Muscle layer of colon (tissue), 2 donors: ENCODE results near the gene DHRSX.

ENCODE experiments used
- H3K27ac ChIP-seq: one replicate; pipeline ENCODE4 v1.7.0; 2013; ENCODE audit warnings: low read depth, mild to moderate bottlenecking, low read length, moderate library complexity
- H3K27me3 ChIP-seq, 2 donors: one replicate each; pipeline ENCODE4 v1.7.0; 2013; ENCODE audit warnings: low read length in 2 of 2, mild to moderate bottlenecking in 2 of 2; ENCODE audit not compliant: insufficient read depth in 2 of 2, control insufficient read depth in 1 of 2
- H3K36me3 ChIP-seq: one replicate; pipeline ENCODE4 v1.7.0; 2013; ENCODE audit warnings: mild to moderate bottlenecking, low read length; ENCODE audit not compliant: insufficient read depth
- H3K4me1 ChIP-seq: one replicate; pipeline ENCODE4 v1.7.0; 2013; ENCODE audit warnings: mild to moderate bottlenecking, low read length; ENCODE audit not compliant: insufficient read depth
- H3K4me3 ChIP-seq, 2 donors: one replicate each; pipeline ENCODE4 v1.7.0; 2013; ENCODE audit warnings: low read length in 2 of 2, low read depth in 1 of 2, mild to moderate bottlenecking in 1 of 2, moderate library complexity in 1 of 2
- H3K9ac ChIP-seq: one replicate; pipeline ENCODE4 v1.7.0; 2013; ENCODE audit warnings: low read length
- H3K9me3 ChIP-seq: one replicate; pipeline ENCODE4 v1.7.0; 2013; ENCODE audit warnings: mild to moderate bottlenecking, low read length
- donor health status: abdominal sarcoma.
- donor health status: Adenocarcinoma of cecum.

The DHRSX gene

DNA sequence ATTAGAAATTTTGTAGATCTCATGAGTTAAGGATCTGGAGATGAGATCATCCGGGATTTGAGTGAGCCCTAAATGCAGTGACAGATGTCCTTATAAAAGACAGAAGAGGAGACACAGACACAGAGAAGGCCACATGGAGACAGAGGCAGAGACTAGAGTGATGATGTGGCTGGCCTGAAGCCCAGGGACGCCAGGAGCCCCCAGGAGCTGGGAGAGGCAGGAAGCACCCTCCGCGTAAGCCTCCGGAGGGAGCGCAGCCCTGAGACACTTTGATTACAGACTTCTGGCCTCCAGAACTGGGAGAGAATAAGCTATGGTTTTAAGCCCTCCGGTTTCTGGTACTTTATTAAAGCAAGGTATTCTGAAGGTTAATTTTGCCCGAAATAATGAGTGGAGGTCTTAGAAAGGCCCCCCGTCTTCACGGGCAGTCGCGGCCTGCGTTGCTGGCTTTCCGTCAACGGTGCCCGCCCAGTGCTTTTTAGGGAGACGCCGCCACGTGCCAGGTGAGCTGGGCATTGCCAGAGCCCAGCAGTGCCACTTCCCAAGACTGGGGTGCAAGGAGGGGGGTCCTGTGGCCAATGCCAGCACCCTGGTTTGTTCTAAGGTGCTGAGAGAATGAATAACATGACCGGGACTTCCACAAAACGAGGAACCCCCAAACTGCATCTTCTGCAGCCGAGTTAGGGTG is 8.1 kb downstream of the DHRSX start:
- H3K4me1 ChIP-seq: peaks cover 8% of the 10 kb centered on the region
- no peaks in the 10 kb centered on the region for H3K27me3 ChIP-seq
- no peak overlapping the region for H3K4me3 ChIP-seq
- no peaks in the 10 kb centered on the region for H3K9me3 ChIP-seq
- H3K27ac ChIP-seq: no peak overlapping the region
- peaks cover 22% of the 10 kb centered on the region for H3K36me3 ChIP-seq
- no peak overlapping the region for H3K9ac ChIP-seq

DNA sequence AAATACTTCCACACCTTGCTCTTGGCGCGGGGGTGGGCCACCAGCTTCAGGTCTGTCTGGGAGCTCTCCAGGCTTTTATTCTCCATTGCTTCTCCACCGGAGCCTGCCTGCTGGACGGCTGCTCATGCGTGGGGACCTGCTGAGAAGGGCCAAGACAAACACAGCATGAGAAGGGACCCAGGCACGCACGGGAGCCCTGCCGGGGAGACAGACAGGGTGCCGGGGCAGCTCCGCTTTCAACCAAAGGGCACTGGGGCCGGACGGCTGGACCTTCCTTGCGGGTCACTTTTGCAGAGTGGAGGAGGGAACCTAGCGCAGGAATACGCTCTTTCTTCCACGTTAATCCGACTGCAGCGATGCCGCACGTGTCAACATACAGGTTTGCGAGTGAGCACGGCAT is 10.1 kb downstream of the DHRSX start:
- Histone ChIP-seq H3K27me3 (no peaks in the 10 kb centered on the region), H3K9me3 (no peaks in the 10 kb centered on the region), H3K4me3 (no peak overlapping the region), H3K9ac (no peak overlapping the region), H3K4me1 (no peaks in the 10 kb centered on the region), H3K27ac (no peak overlapping the region), H3K36me3 (peaks cover 37% of the 10 kb centered on the region)

DNA sequence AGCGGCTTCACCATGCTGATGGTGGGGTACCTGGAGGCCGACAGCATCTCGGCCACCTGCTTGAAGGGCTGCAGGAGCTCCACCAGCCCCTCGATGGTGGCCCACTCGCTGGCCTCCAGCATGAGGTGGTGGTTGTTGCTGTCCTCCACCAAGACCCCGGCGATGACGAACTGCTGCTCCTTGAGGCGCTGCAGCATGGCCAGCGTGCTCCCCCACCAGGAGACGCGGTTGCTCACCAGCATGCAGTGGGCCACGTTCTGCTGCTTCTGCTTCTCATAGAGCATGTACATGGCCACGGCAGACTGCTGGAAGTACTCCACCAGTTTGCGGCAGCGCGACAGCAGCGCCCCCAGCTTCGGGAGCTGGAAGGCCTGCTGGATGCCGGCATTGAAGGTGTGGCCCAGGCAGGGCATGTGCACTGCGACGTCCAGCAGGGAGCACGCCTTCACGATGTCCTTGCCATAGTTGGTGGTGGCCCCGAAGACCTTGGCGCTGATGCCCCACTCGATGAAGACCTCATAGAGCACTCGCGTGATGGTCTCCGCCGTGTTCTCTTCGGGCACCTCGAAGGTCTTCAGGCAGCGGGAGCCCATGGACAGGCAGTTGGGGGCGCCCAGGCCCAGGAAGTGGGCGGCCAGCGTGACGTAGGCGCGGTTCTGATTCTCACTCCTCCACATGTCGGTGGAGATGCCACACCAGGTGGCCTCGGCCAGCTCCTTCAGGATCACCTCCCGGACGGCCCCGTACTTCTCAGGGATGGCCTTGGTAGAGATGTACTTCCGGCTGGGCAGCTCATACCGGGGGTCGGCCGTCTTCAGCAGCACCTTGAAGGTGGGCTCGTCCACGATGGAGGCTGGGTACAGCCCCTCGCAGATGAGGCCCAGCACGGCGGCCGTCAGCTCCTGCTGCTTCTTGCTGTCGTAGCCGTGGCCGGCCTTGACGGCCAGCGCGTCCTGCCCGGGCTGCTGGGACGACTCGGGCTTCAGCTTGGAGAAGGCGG is 11.0 kb downstream of the DHRSX start:
- Histone ChIP-seq H3K27me3 (no peaks in the 10 kb centered on the region), H3K4me3 (no peak overlapping the region), H3K9me3 (no peaks in the 10 kb centered on the region), H3K36me3 (peaks cover 37% of the 10 kb centered on the region), H3K27ac (no peak overlapping the region), H3K9ac (no peak overlapping the region), H3K4me1 (no peaks in the 10 kb centered on the region)

GRCh38 chrX:2488621-2489285 is 12.0 kb downstream of the DHRSX start:
- Histone ChIP-seq H3K36me3 (peaks cover 37% of the 10 kb centered on the region), H3K27ac (no peak overlapping the region), H3K27me3 (no peaks in the 10 kb centered on the region), H3K4me1 (no peaks in the 10 kb centered on the region), H3K9me3 (no peaks in the 10 kb centered on the region), H3K9ac (no peak overlapping the region), H3K4me3 (no peak overlapping the region)

DNA sequence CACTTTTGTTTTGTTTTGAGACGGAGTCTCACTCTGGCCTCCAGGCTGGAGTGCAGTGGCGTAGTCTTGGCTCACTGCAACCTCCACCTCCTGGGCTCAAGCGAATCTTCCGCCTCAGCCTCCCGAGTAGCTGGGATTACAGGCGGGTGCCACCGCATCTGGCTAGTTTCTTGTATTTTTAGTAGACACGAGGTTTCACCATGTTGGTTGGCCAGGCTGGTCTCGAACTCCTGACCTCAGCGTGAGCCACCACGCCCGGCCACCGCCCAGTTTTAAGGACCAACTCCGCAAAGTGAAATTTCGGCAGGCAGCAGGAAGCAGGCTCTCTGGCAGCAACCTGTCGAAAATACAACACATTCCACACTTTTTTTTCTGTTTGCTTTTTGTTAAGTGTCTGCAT is 13.4 kb downstream of the DHRSX start:
- Histone ChIP-seq H3K4me3 (no peak overlapping the region), H3K36me3 (peaks cover 37% of the 10 kb centered on the region), H3K9me3 (no peaks in the 10 kb centered on the region), H3K4me1 (no peaks in the 10 kb centered on the region), H3K27me3 (no peaks in the 10 kb centered on the region), H3K9ac (no peak overlapping the region), H3K27ac (no peak overlapping the region)

DNA sequence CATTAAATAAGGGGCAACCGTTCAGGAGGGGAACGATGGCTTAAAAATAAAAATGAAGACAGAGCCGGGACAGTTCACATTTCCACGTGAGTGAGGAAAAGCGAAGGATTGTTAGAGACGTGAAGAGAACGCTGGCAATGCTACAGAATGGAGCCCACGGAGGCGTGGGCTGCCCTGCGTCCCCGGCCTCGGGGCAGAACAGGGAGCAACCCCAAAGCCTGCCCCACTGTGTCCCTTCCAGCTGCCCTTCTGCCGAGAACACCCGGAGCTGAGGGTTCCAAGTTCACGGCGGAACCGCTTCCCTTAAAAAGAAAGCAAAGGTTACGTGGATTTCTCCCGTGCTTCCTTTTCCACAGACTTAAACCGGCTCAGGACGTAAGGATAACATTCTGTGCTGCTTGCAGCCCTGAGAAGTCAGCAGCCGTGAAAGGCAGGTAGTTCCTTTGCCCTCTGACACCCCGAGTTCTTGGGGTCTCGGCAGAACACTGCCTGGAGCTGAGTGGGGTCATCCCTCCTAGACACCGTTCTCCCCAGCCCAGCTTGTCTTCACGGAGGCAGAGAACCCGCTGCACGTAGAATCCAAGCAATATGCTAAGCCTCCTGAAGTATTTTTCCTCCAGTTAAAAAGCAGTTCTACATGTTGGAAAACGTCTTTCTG is 14.2 kb downstream of the DHRSX start:
- H3K27ac ChIP-seq: no peak overlapping the region
- no peak overlapping the region for H3K4me3 ChIP-seq
- no peaks in the 10 kb centered on the region for H3K27me3 ChIP-seq
- no peak overlapping the region for H3K9ac ChIP-seq
- no peaks in the 10 kb centered on the region for H3K4me1 ChIP-seq
- no peaks in the 10 kb centered on the region for H3K9me3 ChIP-seq
- peaks cover 37% of the 10 kb centered on the region for H3K36me3 ChIP-seq

GRCh38 chrX:2485789-2486345 is 14.9 kb downstream of the DHRSX start:
- Histone ChIP-seq H3K4me3 (no peak overlapping the region), H3K27ac (no peak overlapping the region), H3K36me3 (peaks cover 37% of the 10 kb centered on the region), H3K9me3 (no peaks in the 10 kb centered on the region), H3K4me1 (no peaks in the 10 kb centered on the region), H3K9ac (no peak overlapping the region), H3K27me3 (no peaks in the 10 kb centered on the region)

DNA sequence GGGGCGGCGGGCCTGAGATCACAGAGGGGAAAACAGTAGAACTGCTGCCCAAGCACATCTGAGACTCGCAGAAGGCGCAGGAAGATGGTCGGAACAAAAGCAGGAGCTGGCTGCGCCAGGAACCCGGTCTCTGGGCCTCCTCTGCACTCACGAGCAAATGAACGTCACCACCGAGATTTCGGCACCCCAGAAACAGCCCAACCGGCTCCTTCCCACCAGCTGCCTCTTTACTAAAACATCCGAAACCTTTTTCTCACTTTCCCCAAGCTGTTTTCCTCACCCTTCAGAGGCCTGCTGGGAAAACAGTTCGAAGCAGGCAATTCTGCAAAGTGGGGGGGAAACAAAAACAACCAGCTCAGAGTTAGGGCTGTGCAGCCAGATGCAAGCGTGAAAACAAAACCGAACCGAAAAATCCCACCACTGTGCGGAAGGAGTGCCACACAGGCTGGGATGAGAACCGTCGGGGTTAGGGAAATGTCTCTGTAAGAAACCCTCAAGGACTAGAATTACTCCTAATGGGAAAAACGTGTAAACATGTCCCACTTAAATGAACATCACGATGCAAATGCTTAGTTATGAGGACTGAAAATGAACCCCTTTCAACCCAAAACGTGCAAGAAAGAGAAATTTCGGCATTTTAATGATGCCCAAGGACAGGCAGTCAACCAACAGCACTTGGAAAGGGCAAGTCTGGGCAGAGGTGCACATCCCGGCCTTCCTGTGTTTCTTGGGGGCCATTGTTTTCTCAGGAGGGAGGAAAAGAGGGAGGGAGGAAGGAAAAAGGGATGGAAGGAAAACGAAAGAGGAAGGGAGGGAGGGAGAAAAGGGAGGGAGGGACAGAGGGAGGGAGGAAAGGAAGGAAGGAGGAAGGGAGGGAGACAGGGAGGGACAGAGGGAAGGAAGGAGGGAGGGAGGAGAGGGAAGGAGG is 15.8 kb downstream of the DHRSX start:
- no peak overlapping the region for H3K27ac ChIP-seq
- H3K27me3 ChIP-seq: no peaks in the 10 kb centered on the region
- peaks cover 35% of the 10 kb centered on the region for H3K36me3 ChIP-seq
- no peaks in the 10 kb centered on the region for H3K4me1 ChIP-seq
- H3K4me3 ChIP-seq: peak overlapping the region in 1 of 2 donors; percentile 58
- H3K9me3 ChIP-seq: no peaks in the 10 kb centered on the region
- H3K9ac ChIP-seq: peak overlapping the region; percentile 61

DNA sequence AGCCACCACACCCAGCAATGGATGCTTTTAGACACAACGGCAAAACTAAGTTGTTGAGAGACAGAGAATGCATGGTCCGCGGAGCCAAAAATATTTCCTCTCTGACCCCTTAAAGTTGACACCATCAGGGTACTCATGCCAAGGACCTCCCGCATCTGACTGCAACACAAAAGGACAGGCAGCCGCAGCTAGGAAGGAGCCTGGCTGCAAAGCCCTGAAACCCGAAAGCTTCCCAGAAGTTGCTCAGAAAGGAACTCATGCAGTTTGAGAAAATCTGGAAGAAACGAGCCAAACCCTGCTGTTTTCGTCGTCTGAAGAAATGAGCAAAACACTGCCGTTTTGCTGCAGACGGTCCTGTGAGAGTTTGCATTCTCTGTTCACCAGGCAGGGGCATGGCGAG is 16.5 kb downstream of the DHRSX start:
- H3K27ac ChIP-seq: no peak overlapping the region
- H3K36me3 ChIP-seq: peaks cover 28% of the 10 kb centered on the region

DNA sequence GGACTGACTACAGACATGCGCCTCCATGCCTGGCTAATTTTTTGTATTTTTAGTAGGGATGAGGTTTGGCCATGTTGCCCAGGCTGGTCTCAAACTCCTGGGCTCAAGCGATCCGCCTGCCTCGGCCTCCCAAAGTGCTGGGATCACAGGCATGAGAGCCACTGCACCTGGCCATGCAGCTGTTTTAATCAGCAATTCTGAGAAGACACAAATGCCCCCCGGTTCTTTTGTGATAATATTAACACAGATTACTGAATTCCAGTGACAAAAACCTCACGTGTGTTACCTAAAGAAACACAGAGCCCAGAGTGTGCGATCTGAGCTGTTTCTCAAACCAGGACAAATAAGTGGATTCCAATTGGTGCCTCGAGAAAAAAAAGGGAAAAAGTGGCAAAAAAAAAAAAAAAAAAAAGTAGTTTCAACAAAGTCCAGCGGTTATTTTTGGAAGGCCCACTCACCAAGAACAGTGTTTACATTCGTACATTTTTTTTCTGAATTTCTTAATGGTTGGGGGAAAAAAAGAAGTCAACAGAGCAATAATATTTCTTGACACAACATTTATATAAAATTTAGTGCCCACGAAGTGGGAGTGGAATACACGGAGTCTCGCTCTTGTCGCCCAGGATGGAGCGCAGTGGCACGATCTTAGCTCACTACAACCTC is 17.2 kb downstream of the DHRSX start:
- Histone ChIP-seq H3K9ac (no peak overlapping the region), H3K27ac (no peak overlapping the region), H3K9me3 (no peaks in the 10 kb centered on the region), H3K4me1 (no peaks in the 10 kb centered on the region), H3K27me3 (no peaks in the 10 kb centered on the region), H3K36me3 (peaks cover 21% of the 10 kb centered on the region), H3K4me3 (no peak overlapping the region)

More for the DNA sequence above, 16.5 kb downstream of the DHRSX start:
- Histone ChIP-seq H3K27me3 (no peaks in the 10 kb centered on the region), H3K9ac (no peak overlapping the region), H3K4me3 (peak overlapping the region in 1 of 2 donors; percentile 58), H3K4me1 (no peaks in the 10 kb centered on the region), H3K9me3 (no peaks in the 10 kb centered on the region)
